Measurements from ENCODE around the gene ATXN1. TPM values are rescaled to one million over a fixed set of nuclear protein-coding genes. Genes with fewer than 3 reads are reported as not detected.

Gene ATXN1
- polyA plus RNA-seq, 2 of the 4 experiments (the other 2 are of a cell fraction): 2.9 to 8.3 TPM

- 86% methylated on average over 11 of the region's 11 CpGs for WGBS (ENCODE audit: missing lambda C conversion rate)
- DNase-seq (ENCODE audit: low read depth in 1 of 2, low spot score in 1 of 2) (no peak), FAIRE-seq (no peak), ATAC-seq (no peak)
- Histone ChIP-seq H3K9me3 (no peaks in the 10 kb centered on the region), H3K4me2 (no peak overlapping the region), H3K4me1 (no peaks in the 10 kb centered on the region), H3K4me3 (no peak overlapping the region), H3K27ac (no peak overlapping the region)
- ChIA-PET CTCF (no interaction called here), POLR2A (no interaction called here)
- TF ChIP-seq CBX2 (IDR thresholded peaks at IDR 0.05; ENCODE audit: borderline replicate concordance, low read depth) (no peak), HEYL (CRISPR knock-in tag; IDR thresholded peaks at IDR 0.05) (no peak), ZNF302 (CRISPR knock-in tag; IDR thresholded peaks at IDR 0.05) (no peak), MAX (IDR thresholded peaks at IDR 0.05) (no peak), POLR2A (IDR thresholded peaks at IDR 0.05; ENCODE audit: low read length) (no peak), PBX3 (IDR thresholded peaks at IDR 0.05) (no peak), BHLHE40 (IDR thresholded peaks at IDR 0.05; ENCODE audit: low read depth, low read length) (no peak), HES2 (IDR thresholded peaks at IDR 0.05) (no peak), MYC (IDR thresholded peaks at IDR 0.05; ENCODE audit: borderline replicate concordance, low read length) (no peak), E2F6 (IDR thresholded peaks at IDR 0.05; ENCODE audit: borderline replicate concordance, low read depth) (no peak), EP300 (IDR thresholded peaks at IDR 0.05) (no peak)
Observed at GRCh38 chr6:16362296-16362695, 399.0 kb downstream of the ATXN1 start.

GRCh38 chr6:16361861-16362260 is 399.4 kb downstream of the ATXN1 start:
- 87% methylated on average over 8 of the region's 8 CpGs for WGBS (ENCODE audit: missing lambda C conversion rate)
- no peak for FAIRE-seq

GRCh38 chr6:16361121-16361520 is 400.1 kb downstream of the ATXN1 start:
- Histone ChIP-seq H3K9me3 (no peaks in the 10 kb centered on the region), H3K4me1 (peaks cover 8% of the 10 kb centered on the region), H3K4me2 (no peak overlapping the region), H3K27ac (no peak overlapping the region), H3K4me3 (no peak overlapping the region)
- ChIA-PET CTCF (no interaction called here), POLR2A (no interaction called here)
- TF ChIP-seq BCL3 (IDR thresholded peaks at IDR 0.05) (no peak), ZNF302 (CRISPR knock-in tag; IDR thresholded peaks at IDR 0.05) (no peak), POLR2A (IDR thresholded peaks at IDR 0.05; ENCODE audit: low read length) (no peak), JUN (IDR thresholded peaks at IDR 0.05) (no peak), SREBF2 (IDR thresholded peaks at IDR 0.05) (no peak), MAZ (IDR thresholded peaks at IDR 0.05; ENCODE audit: borderline replicate concordance, low read depth, low read length) (no peak), RARB (CRISPR knock-in tag; IDR thresholded peaks at IDR 0.05) (no peak), TP53 (CRISPR knock-in tag; IDR thresholded peaks at IDR 0.05) (no peak), RNF2 (IDR thresholded peaks at IDR 0.05; ENCODE audit: borderline replicate concordance, low read depth) (no peak), POLR2AphosphoS2 (conservative IDR thresholded peaks at IDR 0.05; ENCODE audit: low read length) (no peak)
- FAIRE-seq (no peak), DNase-seq (ENCODE audit: low read depth in 1 of 2, low spot score in 1 of 2) (no peak), ATAC-seq (no peak)
- 94% methylated on average over 4 of the region's 4 CpGs for WGBS (ENCODE audit: missing lambda C conversion rate)

More at GRCh38 chr6:16361861-16362260, 399.4 kb downstream of the ATXN1 start:
- ATAC-seq: no peak
- TF ChIP-seq MAZ (IDR thresholded peaks at IDR 0.05; ENCODE audit: borderline replicate concordance, low read depth, low read length): no peak
- TF ChIP-seq ZC3H11A (IDR thresholded peaks at IDR 0.05): no peak
- no peak for TF ChIP-seq KDM1A (IDR thresholded peaks at IDR 0.05; ENCODE audit: low read depth)
- TF ChIP-seq NR3C1 (IDR thresholded peaks at IDR 0.05): no peak
- no peak for TF ChIP-seq HMGXB4 (CRISPR knock-in tag; IDR thresholded peaks at IDR 0.05; ENCODE audit: borderline replicate concordance)
- no peak for TF ChIP-seq ZFP36 (IDR thresholded peaks at IDR 0.05; ENCODE audit: borderline replicate concordance, partially characterized antibody)
- TF ChIP-seq JUN (IDR thresholded peaks at IDR 0.05): no peak
- no peak for TF ChIP-seq PBX3 (IDR thresholded peaks at IDR 0.05)
- no peak overlapping the region for H3K27ac ChIP-seq
- CTCF ChIA-PET: no interaction called here
- peaks cover 1% of the 10 kb centered on the region; the same call in 2 of the 3 replicates for H3K4me1 ChIP-seq
- no peak overlapping the region for H3K4me3 ChIP-seq
- POLR2A ChIA-PET: no interaction called here
- no peaks in the 10 kb centered on the region for H3K9me3 ChIP-seq
- H3K4me2 ChIP-seq: no peak overlapping the region
- DNase-seq (ENCODE audit: low read depth in 1 of 2, low spot score in 1 of 2): no peak
